B cell (primary cell): ENCODE data around the gene CTSO. TPM values are rescaled to one million over a fixed set of nuclear protein-coding genes. Genes with fewer than 3 reads are reported as not detected.

Experiments
- ATAC-seq: fragments of 200-7000 bp; cut with Tn5 transposase; one replicate; pipeline ENCODE4 v1.10.0; 2021; ENCODE audit warnings: low read depth, mild to moderate bottlenecking, moderate number of reproducible peaks, moderate library complexity
- CTCF ChIA-PET: fragments of 350-600 bp; sonication (Branson Sonifier 250); formaldehyde crosslinking; loops from one replicate; lab custom pipeline; 2021; ENCODE audit warnings: antibody characterized with exemption, inconsistent platforms; lab: Charles Lee
- POLR2A ChIA-PET: fragments of 350-600 bp; sonication (Branson Sonifier 250); formaldehyde crosslinking; loops from one replicate; lab custom pipeline; 2021; ENCODE audit warnings: antibody characterized with exemption; lab: Charles Lee
- DNase-seq: peaks from one replicate; pipeline ENCODE4 v3.0.0; 2013
- H2AFZ ChIP-seq: 2 replicates; pipeline ENCODE4 v1.6.1; 2012; ENCODE audit warnings: mild to moderate bottlenecking, low read depth, low read length; ENCODE audit not compliant: insufficient read depth, poor library complexity, severe bottlenecking
- H3K27ac ChIP-seq, 2 donors: 1 replicate in 1 of 2; 2 replicates in 1 of 2; pipeline ENCODE4 v1.5.1; 2012 to 2013; ENCODE audit warnings: low read length in 2 of 2, mild to moderate bottlenecking in 2 of 2, moderate library complexity in 1 of 2
- H3K27me3 ChIP-seq, 4 experiments: fragments of 200-600 bp in 1 of 4; sonication (generic) in 1 of 4; replicated peaks in 1 of 4; 1 replicate in 2 of 4; 2 replicates in 2 of 4; pipeline versions ENCODE4 v1.6.1 to v1.7.0; 2013 to 2016; ENCODE audit warnings: low read length in 3 of 4, mild to moderate bottlenecking in 2 of 4, mixed read lengths in 1 of 4, moderate library complexity in 1 of 4; ENCODE audit not compliant: insufficient read depth in 4 of 4, control insufficient read depth in 3 of 4; ENCODE audit errors: control extremely low read depth in 1 of 4
- H3K36me3 ChIP-seq, 2 experiments: replicated peaks in 1 of 2; 1 replicate in 1 of 2; 2 replicates in 1 of 2; pipeline versions ENCODE4 v1.6.1 to v1.7.1; 2013; ENCODE audit warnings: low read length in 1 of 2; ENCODE audit not compliant: insufficient read depth in 2 of 2, control insufficient read depth in 1 of 2; ENCODE audit errors: control extremely low read depth in 1 of 2, extremely low read depth in 1 of 2
- H3K4me1 ChIP-seq, 2 donors: fragments of 200-600 bp in 1 of 2; sonication (generic) in 1 of 2; 1 replicate in 1 of 2; 2 replicates in 1 of 2; pipeline versions ENCODE4 v1.5.1 to v1.6.1; 2013 to 2017; ENCODE audit warnings: low read length in 2 of 2; ENCODE audit not compliant: control insufficient read depth in 2 of 2, insufficient read depth in 2 of 2
- H3K4me2 ChIP-seq: replicated peaks from 2 replicates; pipeline ENCODE3; 2012; ENCODE audit warnings: mild to moderate bottlenecking, low read depth, low read length; ENCODE audit not compliant: poor library complexity, severe bottlenecking
- H3K4me3 ChIP-seq, 5 experiments: fragments of 200-600 bp in 1 of 5; sonication (generic) in 1 of 5; 1 replicate in 3 of 5; 2 replicates in 2 of 5; pipeline versions ENCODE4 v1.5.1 to v1.7.0; 2011 to 2016; ENCODE audit warnings: low read length in 4 of 5, mild to moderate bottlenecking in 4 of 5, low read depth in 2 of 5, control low read depth in 1 of 5, moderate library complexity in 1 of 5; ENCODE audit not compliant: insufficient read depth in 1 of 5; ENCODE audit errors: control extremely low read depth in 1 of 5, extremely low read depth in 1 of 5
- H3K79me2 ChIP-seq: fragments of 200-600 bp; sonication (generic); one replicate; pipeline ENCODE4 v1.6.0; 2016; ENCODE audit warnings: low read length; ENCODE audit not compliant: control insufficient read depth, insufficient read depth
- H3K9ac ChIP-seq: fragments of 200-600 bp; sonication (generic); 2 replicates; pipeline ENCODE4 v1.6.1; 2017; ENCODE audit warnings: mild to moderate bottlenecking, low read length, moderate library complexity
- H3K9me3 ChIP-seq, 3 donors: one replicate each; pipeline versions ENCODE4 v1.6.1 to v1.7.1; 2013; ENCODE audit warnings: low read length in 2 of 3; ENCODE audit not compliant: control insufficient read depth in 2 of 3, insufficient read depth in 1 of 3; ENCODE audit errors: control extremely low read depth in 1 of 3
- H4K20me1 ChIP-seq: 2 replicates; pipeline ENCODE4 v1.6.0; 2012; ENCODE audit warnings: mild to moderate bottlenecking, low read length; ENCODE audit not compliant: insufficient read depth, control insufficient read depth, poor library complexity, severe bottlenecking
- H3K27ac Mint-ChIP-seq: one replicate; pipeline ENCODE4 v1.8.0; 2021; ENCODE audit warnings: mixed read lengths
- H3K27me3 Mint-ChIP-seq: one replicate; pipeline ENCODE4 v1.8.0; 2021; ENCODE audit warnings: mixed read lengths
- H3K4me1 Mint-ChIP-seq: one replicate; pipeline ENCODE4 v1.8.0; 2021; ENCODE audit warnings: mixed read lengths
- H3K4me3 Mint-ChIP-seq: one replicate; pipeline ENCODE4 v1.8.0; 2021; ENCODE audit warnings: mixed read lengths
- H3K9me3 Mint-ChIP-seq: one replicate; pipeline ENCODE4 v1.8.0; 2022; ENCODE audit warnings: mixed read lengths; ENCODE audit not compliant: insufficient read depth
- EZH2 ChIP-seq: IDR thresholded peaks from 2 replicates; pipeline ENCODE4 v1.6.1; 2012; ENCODE audit warnings: borderline replicate concordance, low read depth, mild to moderate bottlenecking, moderate library complexity, low read length; ENCODE audit not compliant: insufficient read depth, poor library complexity, severe bottlenecking
- WGBS: methylation state at CpG from one replicate; pipeline ENCODE4 v1.1.5; 2013; ENCODE audit warnings: missing lambda C conversion rate; ENCODE audit not compliant: insufficient coverage; 5-methylcytosine and 5-hydroxymethylcytosine counted together
- intact Hi-C: fragments of 100-400 bp; cut with micrococcal nuclease; formaldehyde crosslinking; loops from one replicate; pipeline ENCODE4 v1.10.0; 2022
- polyA plus RNA-seq: library from polyadenylated mRNA; depleted of rRNA; stranded (reverse); fragments of >200 nt; gene quantifications from 2 replicates; pipeline ENCODE4 v1.2.3, GENCODE V29; 2012
- total RNA-seq, 2 donors: library from RNA; stranded (reverse); fragments of 120-200 nt in 1 of 2; gene quantifications; 1 replicate in 1 of 2; 2 replicates in 1 of 2; pipeline versions ENCODE4 v1.2.3 to v1.2.4, GENCODE V29; 2013 to 2022
- TF ChIP-seq, protein P1 (sequence below): fragments of 200-600 bp; IDR thresholded peaks from one replicate; pipeline ENCODE4 v1.8.0; 2022; ENCODE audit warnings: antibody characterized with exemption, mild to moderate bottlenecking

CTSO gene
- total and polyA plus RNA-seq, 2 donors (not counting 1 experiment from before 2014, with no cell fraction given): 8.5 to 15.5 TPM

GRCh38 chr4:155962767-155963166 is 9.1 kb upstream of the CTSO start:
- ChIA-PET POLR2A (no interaction called here), CTCF (no interaction called here)
- Histone ChIP-seq H3K36me3 (no peaks in the 10 kb centered on the region), H3K9ac (no peak overlapping the region), H3K27me3 (peaks cover 0 to 4% (median 0%) of the 10 kb centered on the region in 4 experiments), H3K4me3 (no peak overlapping the region), H4K20me1 (no peaks in the 10 kb centered on the region), H3K79me2 (no peaks in the 10 kb centered on the region), H3K9me3 (no peaks in the 10 kb centered on the region), H2AFZ (no peak overlapping the region), H3K4me1 (no peaks in the 10 kb centered on the region), H3K4me2 (no peak overlapping the region), H3K27ac (no peak overlapping the region)
- H3K4me1 Mint-ChIP-seq: no peaks in the 10 kb centered on the region
- DNase-seq (no peak), ATAC-seq (no peak)
- TF ChIP-seq, protein P1, sequence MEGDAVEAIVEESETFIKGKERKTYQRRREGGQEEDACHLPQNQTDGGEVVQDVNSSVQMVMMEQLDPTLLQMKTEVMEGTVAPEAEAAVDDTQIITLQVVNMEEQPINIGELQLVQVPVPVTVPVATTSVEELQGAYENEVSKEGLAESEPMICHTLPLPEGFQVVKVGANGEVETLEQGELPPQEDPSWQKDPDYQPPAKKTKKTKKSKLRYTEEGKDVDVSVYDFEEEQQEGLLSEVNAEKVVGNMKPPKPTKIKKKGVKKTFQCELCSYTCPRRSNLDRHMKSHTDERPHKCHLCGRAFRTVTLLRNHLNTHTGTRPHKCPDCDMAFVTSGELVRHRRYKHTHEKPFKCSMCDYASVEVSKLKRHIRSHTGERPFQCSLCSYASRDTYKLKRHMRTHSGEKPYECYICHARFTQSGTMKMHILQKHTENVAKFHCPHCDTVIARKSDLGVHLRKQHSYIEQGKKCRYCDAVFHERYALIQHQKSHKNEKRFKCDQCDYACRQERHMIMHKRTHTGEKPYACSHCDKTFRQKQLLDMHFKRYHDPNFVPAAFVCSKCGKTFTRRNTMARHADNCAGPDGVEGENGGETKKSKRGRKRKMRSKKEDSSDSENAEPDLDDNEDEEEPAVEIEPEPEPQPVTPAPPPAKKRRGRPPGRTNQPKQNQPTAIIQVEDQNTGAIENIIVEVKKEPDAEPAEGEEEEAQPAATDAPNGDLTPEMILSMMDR: no peak
- TF ChIP-seq EZH2: no peak
- H3K27me3 Mint-ChIP-seq: peaks cover 8% of the 10 kb centered on the region
- no peak overlapping the region for H3K27ac Mint-ChIP-seq
- no peak overlapping the region for H3K4me3 Mint-ChIP-seq
- no peaks in the 10 kb centered on the region for H3K9me3 Mint-ChIP-seq
- no CpG with 5 or more reads among the region's 2 CpGs for WGBS
- intact Hi-C loops: no loop called here

DNA sequence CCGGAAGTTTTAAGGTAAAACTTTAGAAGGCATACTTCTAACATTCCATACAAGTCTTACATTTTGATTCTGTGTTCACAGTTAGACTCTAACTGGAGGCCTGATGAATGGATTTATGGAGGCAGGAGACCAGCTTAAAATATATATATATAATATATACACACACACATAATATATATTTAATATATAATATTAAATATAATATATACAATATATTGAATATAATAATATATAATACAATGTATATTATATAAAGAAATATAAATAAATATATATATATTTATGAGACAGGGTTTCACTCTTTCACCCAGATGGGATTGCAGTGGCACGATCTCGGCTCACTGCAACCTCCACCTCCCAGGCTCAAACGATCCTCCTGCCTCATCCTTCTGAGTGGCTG is 7.9 kb upstream of the CTSO start:
- ChIA-PET POLR2A (no interaction called here), CTCF (no interaction called here)
- no peak overlapping the region for H3K27ac Mint-ChIP-seq
- Histone ChIP-seq H3K27me3 (peaks cover 0 to 4% (median 0%) of the 10 kb centered on the region in 4 experiments), H3K36me3 (no peaks in the 10 kb centered on the region), H3K4me1 (no peaks in the 10 kb centered on the region), H3K79me2 (no peaks in the 10 kb centered on the region), H2AFZ (no peak overlapping the region), H3K27ac (no peak overlapping the region), H4K20me1 (no peaks in the 10 kb centered on the region), H3K4me3 (no peak overlapping the region), H3K9me3 (no peaks in the 10 kb centered on the region), H3K9ac (no peak overlapping the region), H3K4me2 (no peak overlapping the region)
- H3K4me3 Mint-ChIP-seq: no peak overlapping the region
- H3K27me3 Mint-ChIP-seq: peaks cover 12% of the 10 kb centered on the region
- no peaks in the 10 kb centered on the region for H3K9me3 Mint-ChIP-seq
- no peak for DNase-seq
- ATAC-seq: no peak
- no peak for TF ChIP-seq EZH2
- TF ChIP-seq, protein P1: no peak
- WGBS: no CpG with 5 or more reads among the region's 4 CpGs
- intact Hi-C loops: no loop called here
- no peaks in the 10 kb centered on the region for H3K4me1 Mint-ChIP-seq
